Colonic mucosa (tissue), 4 donors: Measurements from ENCODE around the gene RPE65. TPM values are rescaled to one million over a fixed set of nuclear protein-coding genes. Genes with fewer than 3 reads are reported as not detected.
A peak's percentile ranks its signal among the peaks of the same experiment; 100 is the strongest.

Source experiments
- DNase-seq: peaks from one replicate; pipeline ENCODE4 v3.0.0-alpha.2; 2020
- H3K27ac ChIP-seq: fragments of 200-600 bp; one replicate; pipeline ENCODE4 v1.8.0; 2021
- H3K27me3 ChIP-seq: fragments of 200-600 bp; one replicate; pipeline ENCODE4 v1.8.0; 2021
- H3K36me3 ChIP-seq: fragments of 200-600 bp; one replicate; pipeline ENCODE4 v1.8.0; 2021
- H3K4me1 ChIP-seq: fragments of 200-600 bp; one replicate; pipeline ENCODE4 v1.8.0; 2021; ENCODE audit warnings: mild to moderate bottlenecking
- H3K4me3 ChIP-seq: fragments of 200-600 bp; one replicate; pipeline ENCODE4 v1.8.0; 2021
- H3K9ac ChIP-seq, 2 donors: one replicate each; pipeline ENCODE4 v1.7.0; 2013; ENCODE audit warnings: control low read depth in 2 of 2, low read depth in 2 of 2, low read length in 2 of 2
- H3K9me3 ChIP-seq: fragments of 200-600 bp; one replicate; pipeline ENCODE4 v1.8.0; 2021
- intact Hi-C: fragments of 100-400 bp; cut with DNase I; formaldehyde crosslinking; loops from one replicate; pipeline ENCODE4 v1.14.1; 2022
- total RNA-seq, 2 donors: library from RNA; stranded (reverse); fragmentation: NEBNext Ultra II Directional in 1 of 2; extraction: Animal tissue kit (Norgen Biotek cat#: 25700) in 1 of 2; gene quantifications; one replicate each; pipeline ENCODE4 v1.2.1, GENCODE V29; 2021
- TF ChIP-seq, protein P1 (sequence below): fragments of 200-600 bp; IDR thresholded peaks from one replicate; pipeline ENCODE4 v1.8.0; 2022; ENCODE audit warnings: antibody characterized with exemption, mild to moderate bottlenecking
- donor health status: healthy.
- donor health status: DM: no; HTN: no; CAD: no.
- donor health status: DM: no; HTN: no; CAD: no.

The RPE65 gene
- total RNA-seq = not detected

DNA sequence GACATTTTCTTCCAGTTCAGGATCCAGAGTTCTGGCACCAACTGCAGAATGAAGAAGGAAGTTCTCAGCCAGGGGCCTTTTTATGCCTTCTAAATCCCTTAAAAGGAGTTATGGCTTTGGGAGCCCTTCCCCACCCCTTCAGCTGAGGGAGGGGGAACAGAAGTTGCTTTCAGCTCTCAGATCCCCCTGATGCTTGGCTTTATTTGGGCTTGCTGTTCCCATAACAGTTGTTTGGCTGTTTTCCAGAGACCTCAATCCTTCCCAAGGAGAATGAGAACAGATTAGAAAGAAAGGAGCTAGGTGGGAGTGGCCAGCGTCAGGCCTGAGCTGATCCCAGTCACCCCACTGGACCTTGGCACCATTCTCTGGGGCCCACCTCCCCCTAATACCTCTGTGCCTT lies at the start of gene RPE65:
Gene RPE65, minus strand, starts transcription at position 54 of the 400 bp plus-strand sequence. Its CDS starts 49 bp downstream, at position 5.
- no peak within 1 kb of the TSS for H3K4me3 ChIP-seq
- H3K27ac ChIP-seq = no peak within 1 kb of the TSS
- intact Hi-C loops = no loop called here
- no peak within 1 kb of the TSS for H3K9ac ChIP-seq
- H3K36me3 ChIP-seq = no peaks in the 10 kb centered on the region
- DNase-seq = no peak
- H3K4me1 ChIP-seq = no peaks in the 10 kb centered on the region
- no peaks in the 10 kb centered on the region for H3K27me3 ChIP-seq
- no peaks in the 10 kb centered on the region for H3K9me3 ChIP-seq
- TF ChIP-seq, protein P1, sequence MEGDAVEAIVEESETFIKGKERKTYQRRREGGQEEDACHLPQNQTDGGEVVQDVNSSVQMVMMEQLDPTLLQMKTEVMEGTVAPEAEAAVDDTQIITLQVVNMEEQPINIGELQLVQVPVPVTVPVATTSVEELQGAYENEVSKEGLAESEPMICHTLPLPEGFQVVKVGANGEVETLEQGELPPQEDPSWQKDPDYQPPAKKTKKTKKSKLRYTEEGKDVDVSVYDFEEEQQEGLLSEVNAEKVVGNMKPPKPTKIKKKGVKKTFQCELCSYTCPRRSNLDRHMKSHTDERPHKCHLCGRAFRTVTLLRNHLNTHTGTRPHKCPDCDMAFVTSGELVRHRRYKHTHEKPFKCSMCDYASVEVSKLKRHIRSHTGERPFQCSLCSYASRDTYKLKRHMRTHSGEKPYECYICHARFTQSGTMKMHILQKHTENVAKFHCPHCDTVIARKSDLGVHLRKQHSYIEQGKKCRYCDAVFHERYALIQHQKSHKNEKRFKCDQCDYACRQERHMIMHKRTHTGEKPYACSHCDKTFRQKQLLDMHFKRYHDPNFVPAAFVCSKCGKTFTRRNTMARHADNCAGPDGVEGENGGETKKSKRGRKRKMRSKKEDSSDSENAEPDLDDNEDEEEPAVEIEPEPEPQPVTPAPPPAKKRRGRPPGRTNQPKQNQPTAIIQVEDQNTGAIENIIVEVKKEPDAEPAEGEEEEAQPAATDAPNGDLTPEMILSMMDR = no peak

DNA sequence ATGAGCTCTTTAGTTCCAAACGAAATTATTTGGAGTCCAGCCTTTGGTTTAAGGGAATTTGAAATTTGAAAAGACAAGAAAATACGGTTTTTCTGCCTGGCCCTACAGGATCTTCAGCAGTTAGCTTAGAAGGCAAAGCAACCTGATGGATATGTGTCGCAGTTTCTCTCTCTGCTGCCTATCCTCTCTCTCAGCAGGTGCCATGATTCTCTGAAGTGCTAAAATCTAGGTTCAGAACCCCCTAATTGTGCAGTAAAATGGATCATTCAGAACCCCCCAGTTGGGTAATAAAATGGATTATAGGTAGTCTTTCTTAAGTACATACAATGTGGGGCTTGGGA lies 47.6 kb upstream of the RPE65 start:
- Histone ChIP-seq H3K9ac (peak overlapping the region; percentile 72 to 86), H3K4me3 (peak overlapping the region; percentile 76)
- intact Hi-C loops = no loop called here

DNA sequence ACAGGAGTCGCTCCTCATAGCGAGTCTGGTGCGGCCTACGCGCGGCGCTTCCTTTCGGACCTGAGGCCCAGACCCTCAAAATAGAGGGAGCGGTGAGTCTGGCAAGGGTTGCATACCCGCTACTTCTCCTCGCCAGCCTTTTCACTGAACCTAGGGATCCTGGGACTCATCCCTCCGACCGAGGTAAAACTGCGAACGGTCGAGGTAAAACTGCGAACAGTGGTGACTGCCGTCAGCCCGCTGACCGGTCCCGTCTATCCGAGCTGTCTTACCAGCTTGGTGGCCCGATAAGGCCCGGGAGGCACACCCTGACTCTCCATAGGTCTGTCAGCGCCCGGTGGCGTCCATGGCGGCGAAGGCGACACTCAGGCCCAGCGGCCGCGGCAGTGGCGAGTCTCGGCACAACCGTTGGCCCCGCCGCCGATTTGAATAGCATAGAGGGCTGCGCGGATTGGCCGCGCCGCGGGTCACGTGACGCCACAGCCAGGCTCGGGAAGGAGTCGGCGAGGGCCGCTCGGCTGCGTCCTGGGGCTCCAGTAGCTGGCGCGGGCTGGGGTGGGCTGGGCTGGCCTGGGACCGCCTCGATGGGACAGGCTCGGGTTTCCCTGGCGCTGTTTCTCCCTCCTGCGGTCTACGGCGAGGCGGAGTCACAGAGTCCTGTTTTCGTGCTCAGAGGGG lies 47.1 kb upstream of the RPE65 start, which contains the start of gene DEPDC1:
Gene DEPDC1, minus strand, starts transcription at position 403 of the 678 bp plus-strand sequence. Its CDS starts 83 bp downstream, at position 320.
- no peaks in the 10 kb centered on the region for H3K9me3 ChIP-seq
- no peak within 1 kb of the TSS for H3K27ac ChIP-seq
- TF ChIP-seq, protein P1 = no peak
- peak; percentile 96 for DNase-seq
- no peaks in the 10 kb centered on the region for H3K27me3 ChIP-seq
- H3K4me3 ChIP-seq = peak within 1 kb of the TSS; percentile 76
- intact Hi-C loops = no loop called here
- no peaks in the 10 kb centered on the region for H3K4me1 ChIP-seq
- peak within 1 kb of the TSS; percentile 72 to 86 for H3K9ac ChIP-seq
- no peaks in the 10 kb centered on the region for H3K36me3 ChIP-seq

More for the DNA sequence above, 47.6 kb upstream of the RPE65 start:
- H3K36me3 ChIP-seq = no peaks in the 10 kb centered on the region
- no peaks in the 10 kb centered on the region for H3K4me1 ChIP-seq
- no peak for DNase-seq
- TF ChIP-seq, protein P1 = no peak
- no peak overlapping the region for H3K27ac ChIP-seq
- H3K9me3 ChIP-seq = no peaks in the 10 kb centered on the region
- no peaks in the 10 kb centered on the region for H3K27me3 ChIP-seq

DNA sequence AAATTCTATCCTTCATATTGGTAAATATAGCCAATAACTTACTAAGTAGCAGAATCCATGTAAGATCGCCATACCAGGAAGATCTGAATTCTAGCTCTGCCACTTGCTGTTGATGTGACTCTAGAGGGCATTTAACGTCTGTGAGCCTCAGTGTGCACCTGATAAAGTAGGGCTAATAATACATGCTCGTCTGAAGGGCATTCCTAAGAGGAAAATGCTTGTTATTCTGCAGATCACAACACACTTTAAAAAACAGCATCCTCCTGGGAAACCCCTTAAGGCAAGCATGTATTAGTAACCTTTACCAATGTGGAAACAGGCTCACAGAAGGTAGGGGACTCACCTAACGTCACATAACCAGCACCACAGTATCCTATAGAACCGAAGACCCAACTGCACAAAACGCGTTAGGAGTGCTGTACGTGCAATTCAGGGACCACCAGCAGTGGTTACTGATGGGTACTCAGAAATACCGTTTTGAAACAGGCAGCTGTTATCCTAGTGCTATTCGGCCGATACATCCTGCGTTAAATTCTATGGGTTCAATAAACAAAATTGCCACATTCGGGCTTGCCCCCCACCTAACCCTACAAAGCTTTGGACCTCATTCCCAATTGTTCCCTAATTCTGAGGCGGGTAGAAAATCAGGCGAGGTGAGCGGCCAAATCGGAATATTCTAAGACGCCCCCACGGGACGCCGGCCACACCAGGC lies 46.4 kb upstream of the RPE65 start:
- H3K4me1 ChIP-seq = no peaks in the 10 kb centered on the region
- TF ChIP-seq, protein P1 = no peak
- no peaks in the 10 kb centered on the region for H3K9me3 ChIP-seq
- peak overlapping the region; percentile 76 for H3K4me3 ChIP-seq
- no peak overlapping the region for H3K27ac ChIP-seq
- peak overlapping the region; percentile 72 to 86 for H3K9ac ChIP-seq
- no peaks in the 10 kb centered on the region for H3K36me3 ChIP-seq
- no peaks in the 10 kb centered on the region for H3K27me3 ChIP-seq
- no peak for DNase-seq
- intact Hi-C loops = no loop called here

DNA sequence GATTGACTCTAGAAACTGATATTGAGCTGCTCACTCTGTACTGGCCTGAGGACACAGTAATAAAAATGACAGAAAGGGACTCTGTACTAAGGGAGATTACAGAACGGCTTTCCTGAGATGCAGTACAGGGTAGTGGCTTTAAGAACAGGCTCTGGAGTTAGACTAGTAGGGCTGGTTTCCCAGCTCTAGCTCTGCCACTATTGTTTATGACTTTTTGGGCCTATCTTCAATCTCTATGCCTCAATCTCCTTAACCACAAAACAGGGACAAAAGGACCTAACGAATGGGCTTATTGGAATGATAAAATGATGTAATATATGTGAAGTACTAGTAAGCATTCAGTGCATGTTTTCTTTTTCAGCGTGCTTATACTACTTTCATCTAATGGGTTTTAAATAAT lies 45.8 kb upstream of the RPE65 start:
- TF ChIP-seq, protein P1 = no peak

More for the DNA sequence above, 45.8 kb upstream of the RPE65 start:
- intact Hi-C loops = no loop called here
- Histone ChIP-seq H3K4me3 (peak overlapping the region; percentile 76), H3K9me3 (no peaks in the 10 kb centered on the region), H3K27ac (no peak overlapping the region), H3K4me1 (no peaks in the 10 kb centered on the region), H3K27me3 (no peaks in the 10 kb centered on the region), H3K9ac (no peak overlapping the region), H3K36me3 (no peaks in the 10 kb centered on the region)
- DNase-seq = no peak
